OCI-LY1 (cell line): Measurements from ENCODE around the gene ITCH.

Source experiments
- EZH2 ChIP-seq: fragments of 200-600 bp; sonication (generic), shearing (Covaris generic); IDR thresholded peaks from 2 replicates; pipeline ENCODE4 v1.8.0; 2017; ENCODE audit warnings: borderline replicate concordance, mixed run types, mild to moderate bottlenecking, antibody characterized with exemption, low read length, moderate library complexity, mixed read lengths
- TF ChIP-seq, protein P1 (sequence below): fragments of 200-600 bp; sonication (generic), shearing (Covaris generic); IDR thresholded peaks from 2 replicates; pipeline ENCODE4 v1.5.1; 2017; ENCODE audit warnings: mild to moderate bottlenecking, antibody characterized with exemption, low read length, moderate library complexity, mixed read lengths

DNA sequence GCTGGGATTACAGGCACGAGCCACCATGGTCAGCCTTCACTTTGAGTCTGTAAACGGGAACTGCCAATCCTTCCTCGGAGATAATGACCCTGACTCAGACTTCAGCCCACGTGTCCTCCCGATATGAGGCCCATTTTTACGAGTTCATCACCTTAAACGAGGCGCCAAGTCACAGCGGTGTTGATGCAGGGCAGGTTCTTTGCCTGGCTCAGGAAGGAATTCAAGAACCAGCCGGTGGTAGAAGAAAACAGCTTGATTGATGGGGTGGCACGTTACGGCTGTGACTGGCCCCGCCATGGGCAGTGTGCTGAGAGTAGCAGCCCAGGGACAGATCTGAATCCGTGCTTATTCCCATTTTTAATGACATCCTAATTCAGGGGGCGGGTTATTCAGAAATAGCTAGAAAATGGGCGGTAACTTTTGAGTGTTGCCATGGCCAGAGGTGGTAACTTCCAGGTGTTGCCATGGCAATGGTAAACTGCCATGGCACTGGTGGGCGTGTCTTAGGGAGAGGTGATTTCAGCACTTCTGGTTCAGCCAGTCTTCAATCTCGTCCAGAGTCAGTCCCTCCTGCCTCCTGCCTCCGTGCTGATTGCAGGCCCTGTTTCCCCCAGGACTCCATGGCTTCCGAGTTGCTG, 186.3 kb downstream of the ITCH start:
- no peak for TF ChIP-seq EZH2
- TF ChIP-seq, protein P1, sequence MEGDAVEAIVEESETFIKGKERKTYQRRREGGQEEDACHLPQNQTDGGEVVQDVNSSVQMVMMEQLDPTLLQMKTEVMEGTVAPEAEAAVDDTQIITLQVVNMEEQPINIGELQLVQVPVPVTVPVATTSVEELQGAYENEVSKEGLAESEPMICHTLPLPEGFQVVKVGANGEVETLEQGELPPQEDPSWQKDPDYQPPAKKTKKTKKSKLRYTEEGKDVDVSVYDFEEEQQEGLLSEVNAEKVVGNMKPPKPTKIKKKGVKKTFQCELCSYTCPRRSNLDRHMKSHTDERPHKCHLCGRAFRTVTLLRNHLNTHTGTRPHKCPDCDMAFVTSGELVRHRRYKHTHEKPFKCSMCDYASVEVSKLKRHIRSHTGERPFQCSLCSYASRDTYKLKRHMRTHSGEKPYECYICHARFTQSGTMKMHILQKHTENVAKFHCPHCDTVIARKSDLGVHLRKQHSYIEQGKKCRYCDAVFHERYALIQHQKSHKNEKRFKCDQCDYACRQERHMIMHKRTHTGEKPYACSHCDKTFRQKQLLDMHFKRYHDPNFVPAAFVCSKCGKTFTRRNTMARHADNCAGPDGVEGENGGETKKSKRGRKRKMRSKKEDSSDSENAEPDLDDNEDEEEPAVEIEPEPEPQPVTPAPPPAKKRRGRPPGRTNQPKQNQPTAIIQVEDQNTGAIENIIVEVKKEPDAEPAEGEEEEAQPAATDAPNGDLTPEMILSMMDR, result no peak
